HCT116 (cell line): ENCODE data around the gene XPC. TPM values are rescaled to one million over a fixed set of nuclear protein-coding genes. Genes with fewer than 3 reads are reported as not detected.

Experiments used
- ATAC-seq: fragments of 200-7000 bp; cut with Tn5 transposase; 2 replicates; pipeline ENCODE4 v1.9.1; 2020; ENCODE audit warnings: mild to moderate bottlenecking, moderate library complexity
- BruUV-seq: library from RNA; stranded (reverse); fragments of 400-500 nt; replicated peaks from 2 replicates; lab custom pipeline; 2021; lab: Mats Ljungman, UMichigan
- CTCF ChIA-PET: fragments of 300-600 bp; sonication (Branson Sonifier 250); formaldehyde crosslinking; loops from one replicate; lab custom pipeline; 2021; ENCODE audit warnings: antibody characterized with exemption; lab: Charles Lee
- POLR2A ChIA-PET: fragments of 300-600, 350-600 bp; sonication (Branson Sonifier 250); formaldehyde crosslinking; loops from one replicate; lab custom pipeline; 2021; ENCODE audit warnings: antibody characterized with exemption; lab: Charles Lee
- RAD21 ChIA-PET, 2 experiments: fragments of 300-600 bp; sonication (Branson Sonifier 250); formaldehyde crosslinking; loops; one replicate each; lab custom pipeline; 2023; ENCODE audit warnings: low total read pairs in 2 of 2; ENCODE audit not compliant: uncharacterized antibody in 2 of 2, unreplicated experiment in 2 of 2, low non-redundant PET in 1 of 2; lab: Charles Lee
- DNase-seq: peaks from one replicate; pipeline ENCODE4 v3.0.0-alpha.2; 2010; ENCODE audit warnings: low read depth, low spot score
- H2AFZ ChIP-seq: fragments of 200-600 bp; shearing (Covaris generic), sonication (generic); 2 replicates; pipeline ENCODE4 v1.6.1; 2017; ENCODE audit warnings: low read depth, mixed run types, mixed read lengths, antibody characterized with exemption, low read length; ENCODE audit not compliant: poor library complexity, severe bottlenecking
- H3K27ac ChIP-seq: 2 replicates; pipeline ENCODE4 v1.5.1; 2012; ENCODE audit warnings: low read depth, low read length
- H3K27me3 ChIP-seq: fragments of 200-600 bp; sonication (generic); 2 replicates; pipeline ENCODE4 v1.6.1; 2016; ENCODE audit warnings: mixed run types, low read length, mixed read lengths; ENCODE audit not compliant: insufficient read depth
- H3K36me3 ChIP-seq, 2 experiments: fragments of 200-500 bp in 1 of 2; fragments of 200-600 bp in 1 of 2; sonication (Bioruptor generic) in 1 of 2; sonication (generic) in 1 of 2; 2 replicates each; pipeline versions ENCODE4 v1.5.1 to v1.6.1; 2014 to 2016; ENCODE audit warnings: low read length in 2 of 2, inconsistent platforms in 1 of 2, mixed read lengths in 1 of 2, mixed run types in 1 of 2; ENCODE audit not compliant: insufficient read depth in 2 of 2, control insufficient read depth in 1 of 2
- H3K4me1 ChIP-seq, 2 experiments: fragments of 200-600 bp in 1 of 2; sonication (generic) in 1 of 2; 2 replicates each; pipeline versions ENCODE4 v1.5.1 to v1.6.1; 2012 to 2017; ENCODE audit warnings: low read length in 2 of 2, inconsistent platforms in 1 of 2, mild to moderate bottlenecking in 1 of 2, mixed read lengths in 1 of 2, mixed run types in 1 of 2, moderate library complexity in 1 of 2; ENCODE audit not compliant: insufficient read depth in 2 of 2, control insufficient read depth in 1 of 2
- H3K4me2 ChIP-seq: fragments of 200-600 bp; sonication (generic); 2 replicates; pipeline ENCODE4 v1.6.1; 2017; ENCODE audit warnings: mixed run types, low read length, mixed read lengths
- H3K4me3 ChIP-seq, 2 experiments: fragments of 200-600 bp in 1 of 2; sonication (generic) in 1 of 2; replicated peaks in 1 of 2; 2 replicates each; pipeline ENCODE4 v1.5.1; 2011 to 2016; ENCODE audit warnings: low read length in 2 of 2, control low read depth in 1 of 2, low read depth in 1 of 2, mild to moderate bottlenecking in 1 of 2, mixed read lengths in 1 of 2, mixed run types in 1 of 2
- H3K79me2 ChIP-seq: fragments of 200-600 bp; sonication (generic); 2 replicates; pipeline ENCODE4 v1.6.1; 2017; ENCODE audit warnings: mild to moderate bottlenecking, mixed run types, low read length, moderate library complexity, mixed read lengths; ENCODE audit not compliant: insufficient read depth
- H3K9ac ChIP-seq: fragments of 200-600 bp; sonication (generic); 2 replicates; pipeline ENCODE4 v1.6.1; 2016; ENCODE audit warnings: low read length, mixed read lengths
- H3K9me2 ChIP-seq: fragments of 200-600 bp; sonication (generic), shearing (Covaris generic); 2 replicates; pipeline ENCODE4 v1.6.1; 2017; ENCODE audit warnings: mixed run types, mild to moderate bottlenecking, moderate library complexity; ENCODE audit not compliant: insufficient read depth
- H3K9me3 ChIP-seq, 2 experiments: fragments of 200-500 bp in 1 of 2; fragments of 200-600 bp in 1 of 2; sonication (Bioruptor generic) in 1 of 2; sonication (generic) in 1 of 2; 2 replicates each; pipeline ENCODE4 v1.6.1; 2014 to 2017; ENCODE audit warnings: low read length in 2 of 2, mixed read lengths in 2 of 2, inconsistent platforms in 1 of 2, low read depth in 1 of 2, mild to moderate bottlenecking in 1 of 2, mixed run types in 1 of 2, moderate library complexity in 1 of 2; ENCODE audit not compliant: control insufficient read depth in 1 of 2, insufficient read depth in 1 of 2
- H4K20me1 ChIP-seq: fragments of 200-600 bp; sonication (generic), shearing (Covaris generic); 2 replicates; pipeline ENCODE4 v1.6.1; 2017; ENCODE audit warnings: mixed run types, mild to moderate bottlenecking, moderate library complexity; ENCODE audit not compliant: insufficient read depth
- CEBPB ChIP-seq: IDR thresholded peaks from 2 replicates; pipeline ENCODE4 v1.6.1; 2012; ENCODE audit warnings: low read depth
- CTCF ChIP-seq, 3 experiments: fragments of 200-600 bp in 1 of 3; sonication (generic) in 1 of 3; IDR thresholded peaks in 2 of 3; conservative IDR thresholded peaks in 1 of 3; 2 replicates each; pipeline ENCODE4 v1.5.1; 2012 to 2017; ENCODE audit warnings: low read depth in 2 of 3, low read length in 2 of 3, antibody characterized with exemption in 1 of 3, borderline replicate concordance in 1 of 3, control low read depth in 1 of 3, mild to moderate bottlenecking in 1 of 3, mixed read lengths in 1 of 3, mixed run types in 1 of 3, moderate library complexity in 1 of 3; ENCODE audit not compliant: insufficient read depth in 1 of 3
- ELF1 ChIP-seq: IDR thresholded peaks from 2 replicates; pipeline ENCODE4 v1.6.1; 2012; ENCODE audit warnings: low read depth, borderline replicate concordance
- EZH2 ChIP-seq: fragments of 200-600 bp; sonication (generic); IDR thresholded peaks from 2 replicates; pipeline ENCODE4 v1.6.1; 2017; ENCODE audit warnings: antibody characterized with exemption, mixed run types
- FOSL1 ChIP-seq: IDR thresholded peaks from 2 replicates; pipeline ENCODE4 v1.6.1; 2012; ENCODE audit warnings: low read depth
- JUND ChIP-seq: IDR thresholded peaks from 2 replicates; pipeline ENCODE4 v1.6.1; 2012
- RAD21 ChIP-seq: IDR thresholded peaks from 2 replicates; pipeline ENCODE4 v1.6.1; 2012; ENCODE audit warnings: low read depth, mild to moderate bottlenecking
- REST ChIP-seq: IDR thresholded peaks from 2 replicates; pipeline ENCODE4 v1.6.1; 2012; ENCODE audit warnings: low read depth
- SIN3A ChIP-seq: IDR thresholded peaks from 2 replicates; pipeline ENCODE4 v1.6.1; 2012; ENCODE audit warnings: low read depth
- SP1 ChIP-seq: IDR thresholded peaks from 2 replicates; pipeline ENCODE4 v1.6.1; 2012; ENCODE audit warnings: low read depth
- SRF ChIP-seq: IDR thresholded peaks from 2 replicates; pipeline ENCODE4 v1.6.1; 2012; ENCODE audit warnings: low read depth
- TCF7L2 ChIP-seq: IDR thresholded peaks from 2 replicates; pipeline ENCODE4 v1.7.0; 2011; ENCODE audit warnings: borderline replicate concordance, inconsistent platforms; ENCODE audit not compliant: insufficient read depth, insufficient read length; ENCODE audit errors: extremely low read depth
- YY1 ChIP-seq: IDR thresholded peaks from 2 replicates; pipeline ENCODE4 v1.6.1; 2011; ENCODE audit warnings: low read length, low read depth, moderate library complexity, mild to moderate bottlenecking; ENCODE audit not compliant: insufficient replicate concordance; ENCODE audit errors: extremely low read depth
- ZFX ChIP-seq: fragments of 450-650 bp; IDR thresholded peaks from 2 replicates; pipeline ENCODE4 v1.6.1; 2017
- ZNF274 ChIP-seq: fragments of 200-500 bp; sonication (Bioruptor generic); IDR thresholded peaks from 2 replicates; pipeline ENCODE4 v1.6.1; 2014; ENCODE audit warnings: mild to moderate bottlenecking, low read depth, low read length, inconsistent platforms
- intact Hi-C: fragments of 100-400 bp; cut with micrococcal nuclease; formaldehyde crosslinking; loops from 2 replicates; pipeline ENCODE4 v1.10.0; 2022
- total RNA-seq: library from RNA; stranded (reverse); gene quantifications from one replicate; pipeline ENCODE4 v1.2.1, GENCODE V29; 2021; ENCODE audit not compliant: unreplicated experiment
- TF ChIP-seq, protein P1 (sequence below): IDR thresholded peaks from 2 replicates; pipeline ENCODE4 v1.6.1; 2012
- TF ChIP-seq, protein P2 (sequence below): IDR thresholded peaks from 2 replicates; pipeline ENCODE4 v1.6.1; 2012

The XPC gene
- total RNA-seq, 1 experiment from 2014 or later, result 29.5 TPM

DNA sequence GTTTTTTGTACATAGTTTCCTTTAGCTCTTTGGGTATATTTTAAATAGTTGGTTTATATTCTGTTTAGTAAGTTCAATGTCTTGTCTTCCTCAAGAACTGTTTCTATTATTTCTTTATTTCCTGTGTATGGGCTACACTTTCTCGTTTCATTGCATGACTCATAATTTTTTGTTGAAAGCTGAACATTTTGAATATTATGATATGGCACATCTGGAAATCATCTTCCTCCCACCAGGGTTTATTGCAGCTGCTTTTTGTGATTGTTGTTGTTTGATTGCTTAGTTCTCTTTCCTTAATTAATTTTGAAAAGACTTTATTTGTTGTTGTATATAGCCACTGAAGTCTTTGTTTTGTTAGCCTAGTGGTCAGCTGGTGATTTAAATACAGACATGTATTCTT lies 44.1 kb upstream of the XPC start:
- BruUV-seq, result no TSS peak
- Histone ChIP-seq H3K4me1 (no peaks in the 10 kb centered on the region), H4K20me1 (no peaks in the 10 kb centered on the region)
- TF ChIP-seq EZH2, result no peak
- TF ChIP-seq, protein P1, sequence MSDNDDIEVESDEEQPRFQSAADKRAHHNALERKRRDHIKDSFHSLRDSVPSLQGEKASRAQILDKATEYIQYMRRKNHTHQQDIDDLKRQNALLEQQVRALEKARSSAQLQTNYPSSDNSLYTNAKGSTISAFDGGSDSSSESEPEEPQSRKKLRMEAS, result no peak
- TF ChIP-seq, all 23 proteins: peak for 0
- H3K9ac ChIP-seq, result no peak overlapping the region
- intact Hi-C loops, result no loop called here
- no peaks in the 10 kb centered on the region for H3K27me3 ChIP-seq
- no peak overlapping the region for H3K4me3 ChIP-seq
- H3K4me2 ChIP-seq, result no peak overlapping the region
- H3K36me3 ChIP-seq, result no peaks in the 10 kb centered on the region
- no peak overlapping the region for H2AFZ ChIP-seq
- ATAC-seq (no peak), DNase-seq (no peak)
- ChIA-PET RAD21 (no interaction called here), CTCF (interaction anchor here (1.4 kb wide), 1 partner anchor 19 kb away, joined by 6 read pairs; no protein-coding TSS in a partner anchor), POLR2A (no interaction called here)
- no peaks in the 10 kb centered on the region for H3K79me2 ChIP-seq
- no peaks in the 10 kb centered on the region for H3K9me2 ChIP-seq
- no peaks in the 10 kb centered on the region for H3K9me3 ChIP-seq
- no peak overlapping the region for H3K27ac ChIP-seq

- intact Hi-C loops, result no loop called here
- ChIA-PET POLR2A (no interaction called here), CTCF (interaction anchor here (1.4 kb wide), 1 partner anchor 18 kb away, joined by 6 read pairs; no protein-coding TSS in a partner anchor), RAD21 (no interaction called here)
- no peaks in the 10 kb centered on the region for H4K20me1 ChIP-seq
- H3K27ac ChIP-seq, result no peak overlapping the region
- no peaks in the 10 kb centered on the region for H3K4me1 ChIP-seq
- no peaks in the 10 kb centered on the region for H3K27me3 ChIP-seq
- no peaks in the 10 kb centered on the region for H3K36me3 ChIP-seq
- no TSS peak for BruUV-seq
- DNase-seq (no peak), ATAC-seq (no peak)
- H3K9me3 ChIP-seq, result no peaks in the 10 kb centered on the region
- H3K4me2 ChIP-seq, result no peak overlapping the region
- no peak overlapping the region for H2AFZ ChIP-seq
- no peak overlapping the region for H3K4me3 ChIP-seq
- no peak overlapping the region for H3K9ac ChIP-seq
- no peaks in the 10 kb centered on the region for H3K79me2 ChIP-seq
- no peaks in the 10 kb centered on the region for H3K9me2 ChIP-seq
- TF ChIP-seq SIN3A, result no peak
- no peak for TF ChIP-seq CTCF (IDR thresholded peaks at IDR 0.05 in 2 of 3, conservative IDR thresholded peaks at IDR 0.05 in 1 of 3; ENCODE audit: borderline replicate concordance in 1 of 3, insufficient read depth in 1 of 3, low read depth in 2 of 3, low read length in 2 of 3)
- no peak for TF ChIP-seq SRF
- TF ChIP-seq CEBPB, result no peak
- no peak for TF ChIP-seq JUND
- TF ChIP-seq ZNF274, result no peak
- TF ChIP-seq TCF7L2, result no peak
- no peak for TF ChIP-seq RAD21
- no peak for TF ChIP-seq ELF1
- no peak for TF ChIP-seq FOSL1
- TF ChIP-seq EZH2, result no peak
- TF ChIP-seq SP1, result no peak
- TF ChIP-seq ZFX, result no peak
- TF ChIP-seq YY1, result no peak
- TF ChIP-seq, protein P2, sequence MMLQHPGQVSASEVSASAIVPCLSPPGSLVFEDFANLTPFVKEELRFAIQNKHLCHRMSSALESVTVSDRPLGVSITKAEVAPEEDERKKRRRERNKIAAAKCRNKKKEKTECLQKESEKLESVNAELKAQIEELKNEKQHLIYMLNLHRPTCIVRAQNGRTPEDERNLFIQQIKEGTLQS, result no peak
- no peak for TF ChIP-seq REST
These were observed 43.5 kb upstream of the XPC start for GRCh38 chr3:14221902-14222301.
